Measurements from ENCODE around the gene ARSJ. TPM values are rescaled to one million over a fixed set of nuclear protein-coding genes. Genes with fewer than 3 reads are reported as not detected.
"Not testable (repeated sequence)": the region's sequence is repeated elsewhere in the genome, so short reads cannot be mapped to it uniquely, and the experiment has no call there.

Gene ARSJ
- total RNA-seq, 6 experiments from 2014 or later = 0.90 to 7.7 (median 2.3) TPM

- TF ChIP-seq POLR2A (IDR thresholded peaks at IDR 0.05) (no peak), CTCF (IDR thresholded peaks at IDR 0.05) (no peak)
- Histone ChIP-seq H3K27ac (no peak overlapping the region), H3K36me3 (no peaks in the 10 kb centered on the region), H3K9me3 (no peaks in the 10 kb centered on the region), H3K4me1 (no peaks in the 10 kb centered on the region), H3K4me3 (no peak overlapping the region), H3K27me3 (no peaks in the 10 kb centered on the region)
- ATAC-seq (no peak), DNase-seq (no peak)
- 69% methylated on average over 4 of the region's 4 CpGs for WGBS (ENCODE audit: insufficient coverage, low coverage, low lambda C conversion rate, missing lambda C conversion rate)
- intact Hi-C loops (cut with DNase I) = no loop called here
These were observed 37.9 kb upstream of the ARSJ start for GRCh38 chr4:114017120-114017917.

DNA sequence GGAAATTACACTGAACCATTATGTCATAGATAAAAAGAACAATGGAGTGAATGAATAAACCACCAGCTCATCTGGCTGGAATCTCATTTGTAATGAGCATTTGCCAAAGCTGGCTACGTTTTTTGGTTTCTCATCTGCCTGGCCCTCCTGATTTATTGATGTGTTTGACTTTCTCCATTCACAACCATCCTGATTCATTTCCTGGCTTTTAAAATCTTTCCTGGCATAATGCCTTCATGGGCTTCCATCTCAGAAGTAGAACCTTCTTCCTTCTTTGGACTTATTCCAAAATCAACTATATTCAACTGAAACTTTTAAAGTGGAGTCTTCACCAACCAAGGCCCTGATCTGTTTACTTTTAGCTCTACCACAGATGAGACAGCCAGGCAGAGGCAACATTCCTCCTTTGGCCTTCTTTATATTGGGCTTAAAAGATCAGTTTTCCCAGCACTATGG is 36.0 kb upstream of the ARSJ start:
- no peak for TF ChIP-seq POLR2A (IDR thresholded peaks at IDR 0.05)
- no peak for TF ChIP-seq CTCF (IDR thresholded peaks at IDR 0.05)
- H3K36me3 ChIP-seq = no peaks in the 10 kb centered on the region
- WGBS (ENCODE audit: insufficient coverage, low coverage, low lambda C conversion rate, missing lambda C conversion rate) = 14% methylated on average over 1 of the region's 1 CpG
- peak in 1 of 4 donors; percentile 95 for ATAC-seq
- H3K27me3 ChIP-seq = no peaks in the 10 kb centered on the region
- no peaks in the 10 kb centered on the region for H3K9me3 ChIP-seq
- no peak overlapping the region for H3K4me3 ChIP-seq
- DNase-seq = no peak
- intact Hi-C loops (cut with DNase I) = no loop called here
- no peaks in the 10 kb centered on the region for H3K4me1 ChIP-seq
- no peak overlapping the region for H3K27ac ChIP-seq

DNA sequence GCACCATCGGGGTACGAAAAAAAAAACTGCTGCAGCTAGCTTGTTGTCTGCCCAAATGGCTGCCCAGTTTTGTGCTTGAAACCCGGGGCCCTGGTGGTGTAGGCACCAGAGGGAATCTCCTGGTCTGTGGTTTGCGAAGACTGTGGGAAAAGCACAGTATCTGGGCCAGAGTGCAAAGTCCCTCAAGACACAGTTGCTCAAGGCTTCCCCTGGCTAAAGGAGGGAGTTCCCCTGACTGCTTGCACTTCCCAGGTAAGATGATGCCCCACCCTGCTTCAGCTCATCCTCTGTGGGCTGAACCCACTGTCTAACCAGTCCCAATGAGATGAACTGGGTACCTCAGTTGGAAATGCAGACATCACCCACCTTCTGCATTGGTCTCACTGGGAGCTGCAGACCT is 33.8 kb upstream of the ARSJ start:
- H3K36me3 ChIP-seq; H3K27me3 ChIP-seq; DNase-seq; H3K27ac ChIP-seq; intact Hi-C loops (cut with DNase I); ATAC-seq; H3K4me1 ChIP-seq; H3K4me3 ChIP-seq; H3K9me3 ChIP-seq: not testable (repeated sequence)
- WGBS (ENCODE audit: insufficient coverage, low coverage, low lambda C conversion rate, missing lambda C conversion rate) = 100% methylated on average over 1 of the region's 4 CpGs

- H3K27me3 ChIP-seq = no peaks in the 10 kb centered on the region
- peak in 1 of 4 donors; percentile 19 for ATAC-seq
- H3K4me1 ChIP-seq = no peaks in the 10 kb centered on the region
- H3K9me3 ChIP-seq = no peaks in the 10 kb centered on the region
- no peaks in the 10 kb centered on the region for H3K36me3 ChIP-seq
- intact Hi-C loops (cut with DNase I) = no loop called here
- no peak for DNase-seq
- H3K4me3 ChIP-seq = no peak overlapping the region
- no peak for TF ChIP-seq POLR2A (IDR thresholded peaks at IDR 0.05)
- no peak for TF ChIP-seq CTCF (IDR thresholded peaks at IDR 0.05)
- WGBS (ENCODE audit: insufficient coverage, low coverage, low lambda C conversion rate, missing lambda C conversion rate) = 63% methylated on average over 5 of the region's 8 CpGs
- H3K27ac ChIP-seq = no peak overlapping the region
These were observed 33.3 kb upstream of the ARSJ start for GRCh38 chr4:114012749-114013148.

- no peak for DNase-seq
- Histone ChIP-seq H3K27me3 (no peaks in the 10 kb centered on the region), H3K27ac (no peak overlapping the region), H3K4me3 (no peak overlapping the region), H3K9me3 (no peaks in the 10 kb centered on the region), H3K4me1 (peaks cover 0 to 9% (median 0%) of the 10 kb centered on the region in 4 donors), H3K36me3 (no peaks in the 10 kb centered on the region)
- TF ChIP-seq POLR2A (IDR thresholded peaks at IDR 0.05) = no peak
- no peak for TF ChIP-seq CTCF (IDR thresholded peaks at IDR 0.05)
- intact Hi-C loops (cut with DNase I) = no loop called here
- WGBS (ENCODE audit: insufficient coverage, low coverage, low lambda C conversion rate, missing lambda C conversion rate) = 40% methylated on average over 4 of the region's 4 CpGs
- ATAC-seq = peak in 3 of 4 donors; percentile 55 to 87 (median 75)
These were observed 26.4 kb upstream of the ARSJ start for GRCh38 chr4:114005569-114006442.

GRCh38 chr4:114004483-114005226 is 25.2 kb upstream of the ARSJ start:
- H3K4me1 ChIP-seq; H3K27ac ChIP-seq; H3K36me3 ChIP-seq; H3K9me3 ChIP-seq; H3K27me3 ChIP-seq; H3K4me3 ChIP-seq; intact Hi-C loops (cut with DNase I); ATAC-seq: not testable (repeated sequence)
- peak in 1 of 3 donors; percentile 39 for DNase-seq
- WGBS (ENCODE audit: insufficient coverage, low coverage, low lambda C conversion rate, missing lambda C conversion rate) = 99% methylated on average over 7 of the region's 20 CpGs

All from right lobe of liver (tissue), 6 donors.